Neuron (in vitro differentiated cells): ENCODE results near the gene IL15.
"Not testable (repeated sequence)": the region's sequence is repeated elsewhere in the genome, so short reads cannot be mapped to it uniquely, and the experiment has no call there.

ENCODE experiments used
- H2AFZ ChIP-seq: one replicate; pipeline ENCODE4 v1.6.1; 2013; ENCODE audit warnings: low read depth, mild to moderate bottlenecking, inconsistent platforms, low read length, moderate library complexity
- H3K27me3 ChIP-seq: one replicate; pipeline ENCODE4 v1.6.1; 2013; ENCODE audit warnings: low read length; ENCODE audit not compliant: insufficient read depth
- H3K36me3 ChIP-seq: one replicate; pipeline ENCODE4 v1.6.1; 2013; ENCODE audit warnings: low read length; ENCODE audit not compliant: insufficient read depth
- H3K4me1 ChIP-seq: one replicate; pipeline ENCODE4 v1.6.1; 2013; ENCODE audit warnings: low read length; ENCODE audit not compliant: insufficient read depth
- H3K4me3 ChIP-seq: 2 replicates; pipeline ENCODE4 v1.5.1; 2013; ENCODE audit warnings: mild to moderate bottlenecking, low read length, moderate library complexity
- H3K9me3 ChIP-seq: one replicate; pipeline ENCODE4 v1.6.1; 2013; ENCODE audit warnings: low read length

The IL15 gene

GRCh38 chr4:141657550-141658250 lies 21.3 kb downstream of the IL15 start:
- Histone ChIP-seq H3K27me3 (no peaks in the 10 kb centered on the region), H2AFZ (no peak overlapping the region), H3K36me3 (no peaks in the 10 kb centered on the region), H3K4me3 (no peak overlapping the region), H3K9me3 (no peaks in the 10 kb centered on the region), H3K4me1 (peaks cover 12% of the 10 kb centered on the region)

- Histone ChIP-seq H3K4me3 (no peak overlapping the region), H3K27me3 (no peaks in the 10 kb centered on the region), H2AFZ (no peak overlapping the region), H3K4me1 (peaks cover 12% of the 10 kb centered on the region), H3K9me3 (no peaks in the 10 kb centered on the region), H3K36me3 (no peaks in the 10 kb centered on the region)
Measured at GRCh38 chr4:141658309-141658708, 21.9 kb downstream of the IL15 start.

DNA sequence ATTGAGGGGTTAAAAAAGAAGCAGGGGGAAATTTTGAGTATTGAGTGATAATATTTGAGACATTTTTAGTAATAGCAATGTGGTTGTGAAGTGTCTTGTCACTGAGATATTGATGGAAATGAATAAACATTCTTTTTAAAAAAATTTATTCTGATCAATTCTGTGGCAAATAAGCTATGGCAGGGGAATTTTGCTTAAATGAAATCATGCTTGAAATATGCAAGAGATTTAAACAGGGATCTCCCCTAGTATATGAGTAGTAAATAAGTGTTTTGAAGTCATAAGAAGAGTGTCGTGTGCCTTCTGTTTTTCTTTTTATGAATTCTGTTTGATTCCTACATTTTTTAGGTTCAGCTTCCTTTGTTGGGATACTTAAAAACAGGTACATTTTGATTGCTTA lies 23.2 kb downstream of the IL15 start:
- no peak overlapping the region for H2AFZ ChIP-seq
- no peaks in the 10 kb centered on the region for H3K36me3 ChIP-seq
- H3K9me3 ChIP-seq: no peaks in the 10 kb centered on the region
- H3K4me1 ChIP-seq: peaks cover under 1% of the 10 kb centered on the region
- no peak overlapping the region for H3K4me3 ChIP-seq
- no peaks in the 10 kb centered on the region for H3K27me3 ChIP-seq

- no peak overlapping the region for H2AFZ ChIP-seq
- no peaks in the 10 kb centered on the region for H3K4me1 ChIP-seq
- no peak overlapping the region for H3K4me3 ChIP-seq
- no peaks in the 10 kb centered on the region for H3K36me3 ChIP-seq
- H3K9me3 ChIP-seq: no peaks in the 10 kb centered on the region
- H3K27me3 ChIP-seq: no peaks in the 10 kb centered on the region
Measured at GRCh38 chr4:141660880-141661279, 24.5 kb downstream of the IL15 start.

- H3K36me3 ChIP-seq: no peaks in the 10 kb centered on the region
- H3K27me3 ChIP-seq: no peaks in the 10 kb centered on the region
- H2AFZ ChIP-seq: no peak overlapping the region
- no peak overlapping the region for H3K4me3 ChIP-seq
- H3K9me3 ChIP-seq: no peaks in the 10 kb centered on the region
- no peaks in the 10 kb centered on the region for H3K4me1 ChIP-seq
Measured at GRCh38 chr4:141668200-141668910, 32.0 kb downstream of the IL15 start.

DNA sequence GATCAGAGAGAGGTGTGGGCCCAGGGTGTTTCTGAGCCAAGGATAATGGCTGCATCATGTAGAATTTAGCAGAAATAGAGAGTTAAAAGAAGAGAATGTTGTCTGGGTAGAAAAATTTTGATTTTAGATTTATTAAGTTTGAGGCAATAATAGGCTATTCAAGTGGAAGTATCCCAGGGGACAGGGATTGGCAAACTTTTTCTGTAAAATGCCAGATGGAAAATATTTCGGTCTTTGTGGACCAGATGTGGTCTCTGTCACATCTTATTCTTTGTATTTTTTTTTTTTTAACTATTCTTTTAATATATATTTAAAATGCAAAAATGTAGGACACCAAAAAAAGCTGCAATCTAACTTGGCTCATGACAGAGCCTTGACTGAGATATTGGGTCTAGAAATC lies 33.1 kb downstream of the IL15 start:
- Histone ChIP-seq H2AFZ (no peak overlapping the region), H3K4me3 (no peak overlapping the region), H3K4me1 (no peaks in the 10 kb centered on the region), H3K36me3 (no peaks in the 10 kb centered on the region), H3K27me3 (no peaks in the 10 kb centered on the region), H3K9me3 (no peaks in the 10 kb centered on the region)

- Histone ChIP-seq H3K27me3 (no peaks in the 10 kb centered on the region), H3K4me1 (no peaks in the 10 kb centered on the region), H2AFZ (no peak overlapping the region), H3K4me3 (no peak overlapping the region), H3K36me3 (no peaks in the 10 kb centered on the region), H3K9me3 (no peaks in the 10 kb centered on the region)
Measured at GRCh38 chr4:141675384-141675783, 39.0 kb downstream of the IL15 start.

- H3K4me1 ChIP-seq: no peaks in the 10 kb centered on the region
- H3K27me3 ChIP-seq: no peaks in the 10 kb centered on the region
- no peak overlapping the region for H2AFZ ChIP-seq
- no peaks in the 10 kb centered on the region for H3K9me3 ChIP-seq
- no peaks in the 10 kb centered on the region for H3K36me3 ChIP-seq
- no peak overlapping the region for H3K4me3 ChIP-seq
Measured at GRCh38 chr4:141676087-141676670, 39.8 kb downstream of the IL15 start.

DNA sequence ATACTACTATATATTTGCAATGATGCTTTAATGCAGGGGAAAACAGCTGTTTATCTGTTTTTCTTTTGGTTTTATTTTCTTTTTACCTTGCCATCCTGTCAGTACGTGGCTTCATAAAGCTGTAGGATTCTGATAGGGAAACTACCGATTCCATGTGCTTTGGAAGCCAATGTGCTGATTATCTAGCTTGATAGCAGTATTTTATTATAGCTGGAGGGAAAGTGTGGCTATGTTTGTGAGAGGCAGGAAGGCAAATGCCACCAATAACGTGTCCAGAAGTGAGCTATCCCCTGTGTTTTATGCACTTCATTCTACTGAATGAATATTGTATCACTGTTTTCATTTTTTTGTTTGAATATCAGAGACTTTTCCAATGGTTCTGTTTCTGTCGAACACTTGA lies 43.7 kb downstream of the IL15 start:
- Histone ChIP-seq H3K27me3 (no peaks in the 10 kb centered on the region), H2AFZ (no peak overlapping the region), H3K9me3 (no peaks in the 10 kb centered on the region), H3K4me1 (no peaks in the 10 kb centered on the region), H3K36me3 (no peaks in the 10 kb centered on the region), H3K4me3 (no peak overlapping the region)

- Histone ChIP-seq H3K4me1 (no peaks in the 10 kb centered on the region), H3K27me3 (no peaks in the 10 kb centered on the region), H3K36me3 (no peaks in the 10 kb centered on the region)
Measured at GRCh38 chr4:141684785-141685184, 48.4 kb downstream of the IL15 start.

DNA sequence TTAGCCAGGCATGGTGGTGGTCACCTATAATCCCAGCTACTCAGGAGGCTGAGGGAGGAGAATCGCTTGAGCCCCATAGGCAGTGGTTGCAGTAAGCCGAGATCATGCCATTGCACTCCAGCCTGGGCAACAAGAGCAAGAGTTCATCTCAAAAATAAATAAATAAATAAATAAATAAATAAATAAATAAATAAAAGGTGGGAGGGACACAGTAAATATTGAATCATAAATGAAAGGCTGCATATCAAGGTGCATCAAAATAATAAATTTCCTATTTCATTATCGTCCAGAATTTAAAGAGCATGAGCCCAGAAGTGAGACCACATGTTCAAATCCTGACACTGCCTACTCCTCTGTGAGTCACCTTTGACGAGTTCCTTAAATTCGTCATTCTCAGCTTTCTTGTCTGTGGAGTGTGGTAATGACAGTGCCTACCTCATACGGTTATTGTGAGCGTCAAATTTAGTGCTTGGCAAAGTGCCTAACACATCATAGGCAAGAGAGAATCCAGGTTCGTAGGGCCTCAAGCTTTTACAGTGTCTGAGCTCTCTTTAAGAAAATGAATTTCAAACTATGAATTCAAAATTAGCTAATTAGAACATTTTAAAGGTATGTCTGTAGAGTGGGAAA lies 49.9 kb downstream of the IL15 start:
- Histone ChIP-seq H3K36me3 (no peaks in the 10 kb centered on the region), H3K9me3 (no peaks in the 10 kb centered on the region), H3K4me3 (no peak overlapping the region), H3K4me1 (no peaks in the 10 kb centered on the region), H2AFZ (no peak overlapping the region), H3K27me3 (no peaks in the 10 kb centered on the region)

More at GRCh38 chr4:141684785-141685184, 48.4 kb downstream of the IL15 start:
- Histone ChIP-seq H2AFZ (no peak overlapping the region), H3K4me3 (no peak overlapping the region), H3K9me3 (no peaks in the 10 kb centered on the region)

DNA sequence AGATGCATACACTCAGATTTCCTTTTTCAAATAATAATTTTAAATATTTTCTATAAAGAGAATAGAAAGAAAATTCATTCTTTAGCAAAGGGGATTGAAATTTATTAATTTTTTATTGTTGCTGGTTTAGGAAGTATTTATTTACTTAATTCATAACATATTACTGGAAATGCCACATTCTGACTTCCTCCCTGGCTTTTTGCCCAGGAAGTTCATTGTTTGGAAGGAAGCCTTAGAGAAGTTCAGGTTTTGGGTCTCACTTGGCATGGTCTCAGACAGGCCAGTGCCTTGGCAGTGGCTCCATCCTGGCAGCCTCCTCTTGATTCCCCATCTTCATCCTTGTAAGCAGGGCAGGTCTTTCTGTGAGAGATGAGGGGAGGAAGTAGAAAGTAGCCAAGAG lies 50.5 kb downstream of the IL15 start:
- H3K36me3 ChIP-seq: no peaks in the 10 kb centered on the region
- no peak overlapping the region for H2AFZ ChIP-seq
- H3K27me3 ChIP-seq: no peaks in the 10 kb centered on the region
- H3K4me3 ChIP-seq: no peak overlapping the region
- no peaks in the 10 kb centered on the region for H3K4me1 ChIP-seq
- no peaks in the 10 kb centered on the region for H3K9me3 ChIP-seq

- H3K36me3 ChIP-seq, H2AFZ ChIP-seq, H3K27me3 ChIP-seq, H3K9me3 ChIP-seq, H3K4me1 ChIP-seq, H3K4me3 ChIP-seq: not testable (repeated sequence)
Measured at GRCh38 chr4:141689726-141690296, 53.4 kb downstream of the IL15 start.
